ENCODE measurements around the gene CAMK2N2. TPM values are rescaled to one million over a fixed set of nuclear protein-coding genes. Genes with fewer than 3 reads are reported as not detected.

CAMK2N2 gene
- total and polyA plus RNA-seq, 9 of the 15 experiments (the other 6 are each of a cell fraction or from before 2014, with no cell fraction given) = 0.08 to 0.22 (median 0.11) TPM; not detected in 5

GRCh38 chr3:184233127-184233843 lies 28.1 kb downstream of the CAMK2N2 start:
- H3K4me1 ChIP-seq (replicated peaks in 1 of 2; ENCODE audit: control insufficient read depth in 2 of 2, insufficient read depth in 2 of 2, low read length in 2 of 2) = peaks cover 0 to 41% of the 10 kb centered on the region in 2 experiments; a peak in 3 of 5 replicates
- no peak overlapping the region for H3K9ac ChIP-seq (ENCODE audit: insufficient read depth in 1 of 2, low read depth in 2 of 2, low read length in 2 of 2)
- H3K27ac ChIP-seq (ENCODE audit: extremely low read depth, low read depth, low read length) = no peak overlapping the region
- H3K4me2 ChIP-seq (ENCODE audit: insufficient read depth, low read length) = no peak overlapping the region
- BruUV-seq (replicated peaks) = no TSS peak
- H3K36me3 ChIP-seq (ENCODE audit: control insufficient read depth, insufficient read depth, low read length) = no peaks in the 10 kb centered on the region
- intact Hi-C loops (cut with micrococcal nuclease) (no loop called here), in situ Hi-C loops (cut with MboI) (no loop called here)
- TF ChIP-seq MAFG (tag; conservative IDR thresholded peaks at IDR 0.05) (no peak), ZNF408 (CRISPR knock-in tag; IDR thresholded peaks at IDR 0.05; ENCODE audit: low read depth) (no peak), SREBF2 (CRISPR knock-in tag; IDR thresholded peaks at IDR 0.05) (no peak), ZNF140 (CRISPR knock-in tag; IDR thresholded peaks at IDR 0.05) (no peak), ZNF717 (CRISPR knock-in tag; IDR thresholded peaks at IDR 0.05) (no peak), TRIM24 (IDR thresholded peaks at IDR 0.05) (no peak), RAD21 (CRISPR knock-in tag; conservative IDR thresholded peaks at IDR 0.05 in 1 of 2, IDR thresholded peaks at IDR 0.05 in 1 of 2) (no peak)
- peaks cover 38 to 67% of the 10 kb centered on the region in 2 experiments for H3K27me3 ChIP-seq (ENCODE audit: control insufficient read depth in 2 of 2, insufficient read depth in 2 of 2, low read length in 2 of 2)
- no peaks in the 10 kb centered on the region for H3K79me2 ChIP-seq (ENCODE audit: control insufficient read depth, insufficient read depth, low read length)
- WGBS (ENCODE audit: insufficient coverage, low coverage, missing lambda C conversion rate) = 25% methylated on average over 19 of the region's 23 CpGs
- no peak overlapping the region for H2AFZ ChIP-seq (ENCODE audit: low read depth, low read length)
- DNase-seq (ENCODE audit: extremely low read depth in 1 of 4, low spot score in 3 of 4) (no peak), ATAC-seq (no peak), FAIRE-seq (no peak)
- no peaks in the 10 kb centered on the region for H3K9me3 ChIP-seq (replicated peaks; ENCODE audit: control insufficient read depth, insufficient read depth, low read depth, low read length)
- ChIA-PET POLR2A (interaction anchor here (0.6 to 0.7 kb wide), 2 partner anchors 66 to 81 kb away, joined by 3 to 4 read pairs; no protein-coding TSS in a partner anchor), CTCF (ENCODE audit: low intra/inter-chr PET ratio) (no interaction called here)
- H3K4me3 ChIP-seq = no peak overlapping the region
- H3K9me1 ChIP-seq (ENCODE audit: control insufficient read depth, insufficient read depth, low read length) = no peaks in the 10 kb centered on the region
- H4K20me1 ChIP-seq (replicated peaks; ENCODE audit: control insufficient read depth, insufficient read depth, low read length) = peaks cover 10% of the 10 kb centered on the region

All from K562 (cell line).